HG03469 (cell line): Measurements from ENCODE around the gene GATAD2B.
A peak's percentile ranks its signal among the peaks of the same experiment; 100 is the strongest.

Source experiments
- ATAC-seq: cut with Tn5 transposase; IDR thresholded peaks from one replicate; pipeline ENCODE4 v1.9.1; 2021; ENCODE audit warnings: mild to moderate bottlenecking, moderate library complexity, moderate number of reproducible peaks; ENCODE audit not compliant: unreplicated experiment

The GATAD2B gene

DNA sequence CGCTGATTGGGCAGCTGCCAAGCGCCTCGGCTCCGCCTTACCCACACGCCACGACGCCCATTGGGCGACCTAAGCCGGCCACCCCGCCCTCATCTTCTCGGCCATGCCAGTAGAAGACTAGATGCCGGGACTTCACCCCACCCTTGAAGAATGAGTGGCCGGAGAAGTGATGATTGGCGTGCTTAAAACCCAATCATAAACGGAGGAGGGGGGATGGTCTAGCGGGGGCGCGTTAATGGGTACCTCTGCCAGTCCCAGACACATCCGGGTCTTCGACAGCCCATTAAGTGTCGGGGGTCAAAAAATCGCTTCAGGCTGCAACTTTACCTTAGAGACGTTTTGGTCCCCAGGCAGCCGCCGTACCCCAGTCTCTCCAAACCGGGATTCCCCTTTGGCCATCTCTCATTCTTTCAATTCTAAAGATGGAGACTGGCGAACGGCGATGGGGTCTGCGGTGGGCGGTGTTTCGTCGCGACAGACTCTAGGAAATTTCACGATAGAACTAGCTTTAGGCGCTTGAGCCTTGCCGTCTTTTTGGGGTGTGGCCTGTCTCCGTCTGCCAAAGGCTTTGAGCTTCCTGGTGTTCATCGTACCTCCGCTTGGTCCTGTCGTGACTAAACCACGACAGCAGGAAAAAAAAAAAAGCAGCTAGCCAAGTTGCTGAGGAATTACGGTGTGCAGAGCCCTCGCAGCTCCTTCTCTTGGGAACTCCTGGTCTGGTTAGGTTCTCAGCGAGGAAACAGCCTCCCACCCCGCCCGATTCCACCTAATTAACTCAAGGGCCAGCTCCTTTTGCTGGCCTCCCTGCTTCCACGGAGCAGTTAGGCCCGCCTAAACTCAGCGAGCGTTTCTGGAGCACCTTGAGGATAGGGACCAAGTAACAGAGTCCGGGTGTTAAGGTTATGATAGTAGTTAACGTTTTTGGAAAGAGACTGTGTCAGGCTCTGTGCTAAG, at the start of gene GATAD2B:
Gene GATAD2B, minus strand, starts transcription at position 1 of the 954 bp plus-strand sequence. CDS start 94,625 bp downstream, outside the sequence.
- peak; percentile 78 for ATAC-seq

- ATAC-seq = no peak
Observed at GRCh38 chr1:153970346-153970745, 47.6 kb upstream of the GATAD2B start.

GRCh38 chr1:153968972-153969371, 46.2 kb upstream of the GATAD2B start:
- no peak for ATAC-seq

DNA sequence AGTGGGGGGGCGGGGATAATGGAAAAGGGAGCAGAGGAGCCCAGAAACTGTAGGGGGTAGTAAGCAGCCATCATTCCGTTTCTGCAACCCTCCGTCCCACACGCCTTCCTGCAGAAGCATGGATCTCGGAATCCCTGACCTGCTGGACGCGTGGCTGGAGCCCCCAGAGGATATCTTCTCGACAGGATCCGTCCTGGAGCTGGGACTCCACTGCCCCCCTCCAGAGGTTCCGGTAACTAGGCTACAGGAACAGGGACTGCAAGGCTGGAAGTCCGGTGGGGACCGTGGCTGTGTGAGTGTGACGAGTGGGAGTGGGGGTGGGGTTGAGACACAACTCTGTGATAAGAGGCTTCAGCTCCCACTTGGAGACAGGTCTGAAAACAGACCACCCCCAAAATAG, 45.6 kb upstream of the GATAD2B start:
- no peak for ATAC-seq

- ATAC-seq = no peak
Observed at GRCh38 chr1:153968000-153968363, 45.2 kb upstream of the GATAD2B start.

DNA sequence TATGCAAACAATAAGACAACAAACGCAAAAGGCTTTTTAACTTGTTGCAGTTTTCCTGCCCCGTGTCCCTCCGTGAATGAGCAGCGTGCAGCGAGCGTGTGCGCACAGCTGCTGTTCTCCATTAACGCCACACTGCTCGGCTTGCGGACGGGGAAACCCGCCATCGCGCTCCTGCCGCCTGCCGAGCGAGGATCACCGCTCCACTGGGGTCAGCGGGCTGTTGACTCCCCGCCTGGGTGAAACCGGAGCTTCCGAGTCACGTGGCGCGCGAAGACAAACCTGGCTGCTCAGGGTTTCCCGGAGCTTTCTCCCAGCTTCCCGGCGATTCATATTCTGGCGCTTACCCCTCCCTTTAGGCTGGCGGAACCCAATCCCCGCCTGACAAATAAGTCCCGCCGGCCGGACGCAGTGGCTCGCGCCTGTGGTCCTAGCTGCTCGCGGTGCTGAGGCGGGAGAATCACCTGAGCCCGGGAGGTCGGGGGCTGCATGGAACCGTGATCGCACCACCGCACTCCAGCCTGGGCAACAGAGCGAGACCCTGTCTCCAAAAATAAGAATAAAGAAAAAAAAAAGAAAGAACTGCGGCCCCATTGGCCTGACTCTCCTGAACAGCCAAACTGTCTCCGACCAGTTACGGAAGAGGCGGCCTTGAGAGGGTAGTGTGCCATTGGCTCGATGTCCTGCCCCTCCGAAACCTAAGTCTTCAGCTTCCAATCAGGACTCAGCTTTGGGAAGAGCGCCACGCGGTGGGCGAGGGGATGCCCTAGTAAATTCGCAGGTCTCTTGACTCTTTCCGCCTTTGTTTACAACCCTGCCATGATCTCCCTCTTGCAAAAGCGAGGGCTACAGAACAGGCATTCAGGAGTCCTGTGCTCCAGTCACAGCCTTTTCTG, 44.6 kb upstream of the GATAD2B start, which contains the start of gene CREB3L4:
Gene CREB3L4, plus strand, starts transcription at position 796 of the 893 bp plus-strand sequence. CDS start 624 bp downstream, outside the sequence.
- ATAC-seq = peak; percentile 59

DNA sequence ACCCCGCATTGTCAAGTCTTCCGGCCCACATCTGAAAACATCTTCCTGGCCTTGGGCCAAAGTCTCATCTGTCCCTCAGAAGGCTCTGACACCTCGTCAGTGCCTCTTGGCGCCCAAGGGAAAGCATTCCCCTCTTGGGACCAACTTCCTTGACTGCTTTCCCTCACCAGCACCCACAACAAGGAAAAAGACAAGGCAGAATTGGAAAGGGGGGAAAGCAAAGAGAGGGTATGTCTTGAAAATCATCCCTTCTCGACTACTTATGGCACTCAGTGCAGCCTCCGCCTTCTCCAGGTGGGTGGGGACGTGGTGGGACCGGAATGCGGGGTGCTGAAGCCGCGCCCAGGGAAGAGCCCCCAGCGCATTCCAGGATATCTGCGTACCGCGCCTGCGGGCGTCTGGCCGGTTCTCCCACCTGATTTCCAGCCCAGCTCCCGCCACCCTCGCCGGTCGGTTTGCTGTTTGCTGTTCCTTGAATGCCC, 41.1 kb upstream of the GATAD2B start:
- peak; percentile 2 for ATAC-seq

DNA sequence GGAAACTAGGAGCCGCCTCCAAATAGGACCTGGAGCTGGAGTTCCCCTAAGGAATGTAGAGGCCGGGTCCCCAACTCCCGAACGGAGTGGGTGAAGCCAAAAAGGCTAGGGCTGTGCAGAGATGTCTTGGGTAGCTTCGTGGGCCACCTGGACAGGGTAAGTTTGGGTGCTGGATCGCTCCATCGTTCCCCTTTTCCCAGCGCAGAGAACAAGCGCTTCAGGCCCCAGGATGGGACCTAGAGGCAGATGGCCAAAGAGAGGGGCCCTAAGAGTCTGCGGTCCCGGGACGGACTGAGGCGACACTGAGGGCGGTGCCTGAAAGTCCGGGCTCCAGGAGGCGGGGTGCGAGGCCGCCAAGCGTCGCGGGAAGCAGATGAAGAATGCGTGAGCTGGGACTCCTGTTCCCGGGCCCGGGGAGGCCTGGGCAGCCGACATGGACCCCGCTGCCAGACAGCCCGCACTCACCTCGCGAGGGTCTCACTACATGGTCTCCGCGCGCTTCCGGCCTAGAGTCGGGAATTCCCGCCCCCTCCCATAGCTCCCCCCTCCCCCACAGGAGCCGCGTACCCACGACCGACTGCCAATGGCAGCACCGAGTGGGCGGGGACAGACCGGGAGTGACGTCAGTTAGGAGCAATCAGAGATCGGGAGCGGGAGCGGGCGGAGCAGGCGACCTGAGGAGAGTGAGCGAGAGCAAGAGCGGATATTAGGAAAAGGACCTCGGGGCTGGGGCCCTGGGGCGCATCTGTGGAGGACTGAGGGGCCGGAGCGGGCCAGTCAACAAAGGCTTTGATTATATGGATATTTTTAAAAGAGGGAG, 40.5 kb upstream of the GATAD2B start, which contains the start of gene SLC39A1:
Gene SLC39A1, minus strand, starts transcription at position 508 of the 820 bp plus-strand sequence. CDS start 822 bp downstream, outside the sequence.
- ATAC-seq = peak; percentile 31

DNA sequence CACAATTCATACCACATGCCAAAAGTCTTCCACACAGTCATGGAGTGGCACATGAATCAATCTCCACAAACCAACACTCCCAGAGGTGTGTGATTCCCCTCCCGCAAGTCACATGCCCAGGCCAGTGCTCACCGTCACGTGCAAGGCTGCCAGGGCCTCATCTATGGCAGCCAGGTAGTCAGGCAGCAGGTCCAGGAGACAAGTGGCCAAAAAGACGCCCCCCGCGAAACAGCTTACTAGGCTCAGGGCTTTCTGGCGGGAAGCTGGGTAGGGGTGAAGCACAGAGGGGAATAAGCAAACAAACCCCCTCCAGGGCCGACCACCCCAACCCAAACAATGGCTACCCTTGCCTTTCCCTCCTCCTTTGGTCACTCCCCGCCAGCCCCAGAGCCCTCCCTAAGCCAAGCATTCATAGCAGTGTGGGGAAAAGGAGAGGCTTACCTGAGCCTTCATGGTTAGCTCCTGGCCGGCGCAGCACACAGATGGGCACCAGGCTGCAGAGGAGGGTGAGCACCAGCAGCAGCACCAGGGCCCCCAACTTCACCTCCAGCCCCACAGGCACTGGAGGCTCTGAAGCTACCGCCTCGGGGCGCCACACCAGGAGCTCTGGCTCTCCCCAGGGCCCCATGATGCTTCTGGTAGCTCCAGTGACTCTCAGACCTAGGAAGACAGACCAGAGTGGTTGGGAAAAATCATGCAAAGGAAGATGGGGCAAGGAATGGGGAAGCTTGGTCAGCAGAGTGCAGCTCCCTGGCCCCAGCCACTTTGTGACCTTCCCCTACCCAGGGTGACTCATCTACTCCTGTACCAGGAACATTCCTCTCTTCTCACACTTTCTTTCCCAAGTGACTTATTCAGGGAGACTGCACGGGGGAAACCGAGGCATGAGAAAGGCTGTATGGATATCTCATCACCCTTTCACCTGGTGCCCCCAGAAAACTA, 39.6 kb upstream of the GATAD2B start:
- ATAC-seq = no peak

GRCh38 chr1:153961421-153961820, 38.6 kb upstream of the GATAD2B start:
- no peak for ATAC-seq

DNA sequence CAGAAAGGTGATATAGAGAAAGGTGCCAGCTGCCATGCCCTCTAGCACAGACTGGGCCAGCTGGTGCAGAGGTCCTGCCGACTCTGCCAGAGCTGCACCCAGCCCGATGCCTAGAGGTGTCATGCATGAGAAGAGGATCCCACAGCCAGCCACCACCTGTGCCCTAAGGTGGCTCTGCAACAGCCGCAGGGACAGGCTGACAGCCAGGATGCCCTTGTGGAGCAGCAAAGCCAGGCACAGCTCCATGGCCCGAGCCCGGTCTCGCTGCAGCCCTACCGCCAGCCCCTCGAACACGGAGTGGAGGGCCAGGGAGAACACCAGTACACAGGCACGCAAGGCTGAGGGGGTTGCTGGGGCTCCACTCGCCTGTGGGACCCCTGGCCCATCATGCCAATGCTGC, 37.4 kb upstream of the GATAD2B start:
- ATAC-seq = no peak

- no peak for ATAC-seq
Observed at GRCh38 chr1:153959454-153959853, 36.7 kb upstream of the GATAD2B start.

- ATAC-seq = no peak
Observed at GRCh38 chr1:153958961-153959260, 36.1 kb upstream of the GATAD2B start.

DNA sequence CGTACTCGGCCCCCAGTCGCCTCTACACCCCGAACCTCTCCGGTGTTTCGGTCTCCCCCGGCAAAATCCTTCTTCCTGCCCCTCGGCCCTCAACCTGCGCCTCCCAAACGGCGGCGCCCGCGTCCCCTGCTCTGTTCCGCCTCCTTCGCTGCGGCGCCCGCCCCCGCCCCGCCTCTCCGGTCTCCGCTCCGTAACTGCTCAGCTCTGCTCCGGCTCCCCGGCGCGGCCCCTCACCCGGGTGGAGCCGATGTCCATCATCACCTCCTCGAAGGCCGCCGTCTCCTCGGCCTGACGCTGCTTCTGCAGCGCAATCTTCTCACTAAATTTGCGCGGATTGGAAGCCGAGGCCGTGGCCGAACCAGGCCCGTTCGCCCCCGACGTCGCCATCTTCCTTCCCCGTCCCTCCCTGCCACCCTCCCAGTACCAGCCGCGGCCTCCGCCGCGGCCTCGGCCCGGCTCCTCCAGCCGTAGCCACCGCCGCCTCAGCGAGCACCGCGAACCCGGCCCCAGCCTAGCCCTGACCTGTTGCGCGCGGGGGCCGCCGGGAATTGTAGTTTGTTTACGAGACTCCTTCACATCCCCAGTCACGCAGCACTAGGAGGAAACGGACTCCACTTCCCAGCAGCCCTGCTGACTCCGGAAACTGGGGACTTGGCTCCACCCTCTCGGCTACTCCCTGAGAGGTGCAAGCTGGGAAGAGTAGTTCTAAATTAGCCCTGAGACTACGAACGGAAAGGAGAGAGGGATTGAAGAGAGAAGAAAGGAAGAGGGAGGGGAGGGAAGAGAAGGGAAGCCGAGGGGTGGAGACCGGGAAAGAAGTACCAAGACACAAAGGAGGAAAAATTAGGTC, 35.6 kb upstream of the GATAD2B start, which contains the start of gene CRTC2:
Gene CRTC2, minus strand, starts transcription at position 502 of the 850 bp plus-strand sequence. Its CDS starts 115 bp downstream, at position 387.
- ATAC-seq = peak; percentile 68

DNA sequence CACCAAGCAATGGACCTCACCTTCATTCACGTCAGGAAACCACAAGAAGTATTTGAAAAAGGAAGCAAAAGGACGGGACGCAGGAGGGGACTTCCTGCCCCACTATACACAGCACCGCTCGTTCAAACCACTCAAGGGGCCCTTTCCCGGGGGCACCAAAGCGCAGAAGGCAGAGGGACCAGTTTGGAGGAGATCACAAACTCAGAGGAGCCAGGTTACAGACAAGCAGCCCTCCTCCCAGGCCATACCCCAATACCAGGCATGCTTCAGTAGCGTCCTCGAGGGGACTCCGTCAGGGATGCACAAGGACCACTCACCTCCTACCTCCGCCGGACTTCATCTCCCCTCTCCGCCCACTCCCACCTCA, 35.0 kb upstream of the GATAD2B start:
- ATAC-seq = no peak

DNA sequence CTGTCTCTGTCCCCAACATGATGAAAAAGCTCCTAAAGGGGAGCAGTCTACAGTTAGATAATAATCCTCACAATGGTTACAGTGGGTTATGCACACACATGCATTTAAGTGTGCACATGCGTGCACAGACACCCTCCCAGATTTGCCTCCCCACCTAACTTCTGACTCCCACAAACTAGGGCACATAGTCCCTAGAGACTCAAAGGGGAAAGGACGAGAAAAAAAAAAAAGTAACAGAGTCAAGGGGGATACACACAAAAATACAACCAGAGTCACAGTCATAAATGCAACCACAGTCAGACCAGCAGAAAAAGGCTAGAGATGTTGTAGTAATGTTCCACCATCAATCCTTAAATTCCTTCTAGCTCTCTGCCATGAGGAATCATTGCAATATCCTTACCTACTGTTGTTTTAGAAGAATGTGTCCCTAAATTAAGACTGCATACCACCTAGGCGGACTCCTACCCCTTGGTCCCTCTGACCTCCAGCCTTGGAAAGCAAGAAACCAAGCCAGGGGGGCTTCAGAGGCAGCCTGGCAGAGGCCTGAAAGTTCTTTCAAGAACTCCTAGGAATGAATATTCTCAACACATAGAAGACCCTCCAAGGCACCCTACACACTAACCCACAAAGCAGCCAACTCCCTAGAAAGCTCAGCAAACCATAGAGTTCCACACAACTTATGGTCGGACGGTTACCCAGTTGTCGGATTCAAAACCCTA, 34.4 kb upstream of the GATAD2B start:
- no peak for ATAC-seq

DNA sequence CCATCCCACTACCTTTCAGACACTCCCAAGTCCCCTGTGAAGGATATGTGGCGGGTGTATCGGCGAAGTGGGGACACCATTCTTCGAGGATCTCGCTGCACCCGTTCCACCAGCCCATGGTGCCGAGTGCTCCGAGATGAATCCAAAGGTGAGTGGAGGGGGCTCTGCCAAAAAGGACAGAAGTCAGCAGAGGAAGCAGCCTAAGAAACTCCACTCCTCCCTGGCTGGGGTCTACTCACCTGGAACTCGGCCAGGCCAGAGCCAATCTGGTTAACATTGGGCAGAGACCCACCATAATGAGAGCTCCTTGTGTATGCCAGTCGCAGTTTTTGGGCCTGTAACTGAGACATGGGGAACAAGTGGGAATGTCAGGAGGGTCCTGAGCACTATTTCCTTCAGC, 32.1 kb upstream of the GATAD2B start:
- ATAC-seq = no peak
